T-helper 1 cell (primary cell): ENCODE data around the gene AKAP13.
"Not testable (repeated sequence)": the region's sequence is repeated elsewhere in the genome, so short reads cannot be mapped to it uniquely, and the experiment has no call there.

ENCODE experiments used
- DNase-seq, 5 donors: peaks; one replicate each; pipeline ENCODE4 v3.0.0-alpha.2; 2012 to 2020

Gene AKAP13

GRCh38 chr15:85503151-85503799, 122.9 kb downstream of the AKAP13 start:
- DNase-seq: no peak

GRCh38 chr15:85504749-85505676, 124.6 kb downstream of the AKAP13 start:
- peak in 3 of 5 donors; percentile 16 to 46 (median 45) for DNase-seq

GRCh38 chr15:85507114-85507513, 126.7 kb downstream of the AKAP13 start:
- DNase-seq: no peak

GRCh38 chr15:85509973-85510372, 129.6 kb downstream of the AKAP13 start:
- DNase-seq: no peak

- no peak for DNase-seq
Observed at GRCh38 chr15:85514413-85514812, 134.0 kb downstream of the AKAP13 start.

GRCh38 chr15:85515212-85515611, 134.8 kb downstream of the AKAP13 start:
- no peak for DNase-seq

- DNase-seq: no peak
Observed at GRCh38 chr15:85517086-85517485, 136.7 kb downstream of the AKAP13 start.

GRCh38 chr15:85518979-85519761, 138.8 kb downstream of the AKAP13 start:
- no peak for DNase-seq

GRCh38 chr15:85520650-85521049, 140.2 kb downstream of the AKAP13 start:
- no peak for DNase-seq

GRCh38 chr15:85523530-85523929, 143.1 kb downstream of the AKAP13 start:
- DNase-seq: no peak

GRCh38 chr15:85525755-85526154, 145.4 kb downstream of the AKAP13 start:
- no peak for DNase-seq

- no peak for DNase-seq
Observed at GRCh38 chr15:85527895-85528294, 147.5 kb downstream of the AKAP13 start.

GRCh38 chr15:85530079-85530478, 149.7 kb downstream of the AKAP13 start:
- no peak for DNase-seq

- DNase-seq: no peak
Observed at GRCh38 chr15:85531083-85531482, 150.7 kb downstream of the AKAP13 start.

- no peak for DNase-seq
Observed at GRCh38 chr15:85532689-85533088, 152.3 kb downstream of the AKAP13 start.

GRCh38 chr15:85534031-85534430, 153.6 kb downstream of the AKAP13 start:
- peak in 1 of 5 donors; percentile 23 for DNase-seq

- not testable (repeated sequence) for DNase-seq
Observed at GRCh38 chr15:85535533-85536330, 155.3 kb downstream of the AKAP13 start.

GRCh38 chr15:85536341-85536740, 155.9 kb downstream of the AKAP13 start:
- DNase-seq: no peak

GRCh38 chr15:85539491-85539890, 159.1 kb downstream of the AKAP13 start:
- DNase-seq: no peak

GRCh38 chr15:85540085-85540797, 159.8 kb downstream of the AKAP13 start:
- DNase-seq: no peak

GRCh38 chr15:85541744-85542143, 161.3 kb downstream of the AKAP13 start:
- peak in 1 of 5 donors; percentile 50 for DNase-seq

- DNase-seq: no peak
Observed at GRCh38 chr15:85542488-85542887, 162.1 kb downstream of the AKAP13 start.
